H1 (cell line): ENCODE data around the gene CMIP. TPM values are rescaled to one million over a fixed set of nuclear protein-coding genes. Genes with fewer than 3 reads are reported as not detected.

Experiments used
- CTCF ChIA-PET: fragments of 300-600 bp; sonication (Branson Sonifier 250); formaldehyde crosslinking; loops from one replicate; lab custom pipeline; 2021; ENCODE audit not compliant: partially characterized antibody; lab: Charles Lee
- POLR2A ChIA-PET: fragments of 300-600 bp; sonication (Branson Sonifier 250); formaldehyde crosslinking; loops from one replicate; lab custom pipeline; 2021; ENCODE audit warnings: inconsistent platforms; ENCODE audit not compliant: partially characterized antibody; lab: Charles Lee
- DNase-seq, 2 experiments: peaks; one replicate each; pipeline versions ENCODE4 v3.0.0 to v3.0.0-alpha.2; 2010 to 2022; ENCODE audit warnings: low spot score in 2 of 2, low read depth in 1 of 2, mixed read lengths in 1 of 2
- FAIRE-seq: peaks from 2 replicates; lab custom pipeline; 2011; peaks lifted over from hg19 to GRCh38; lab: Jason Lieb, UNC
- H2AFZ ChIP-seq: 2 replicates; pipeline ENCODE4 v1.8.1; 2012; ENCODE audit warnings: low read length, inconsistent platforms
- H2AK5ac ChIP-seq: 2 replicates; pipeline ENCODE4 v1.6.1; 2013; ENCODE audit warnings: low read depth, low read length
- H2BK120ac ChIP-seq: replicated peaks from 2 replicates; pipeline ENCODE3; 2013; ENCODE audit warnings: low read depth, low read length, inconsistent platforms
- H2BK12ac ChIP-seq: 2 replicates; pipeline ENCODE4 v1.6.1; 2013; ENCODE audit warnings: low read depth, low read length
- H2BK15ac ChIP-seq: 2 replicates; pipeline ENCODE4 v1.6.1; 2013; ENCODE audit warnings: low read length
- H2BK20ac ChIP-seq: 2 replicates; pipeline ENCODE4 v1.6.1; 2013; ENCODE audit warnings: low read length
- H2BK5ac ChIP-seq: 2 replicates; pipeline ENCODE4 v1.6.1; 2013; ENCODE audit warnings: low read depth, low read length
- H3K14ac ChIP-seq: 2 replicates; pipeline ENCODE4 v1.6.1; 2013; ENCODE audit warnings: inconsistent platforms; ENCODE audit not compliant: insufficient read length
- H3K18ac ChIP-seq: 2 replicates; pipeline ENCODE4 v1.6.1; 2013; ENCODE audit warnings: low read length; ENCODE audit errors: extremely low read depth
- H3K23ac ChIP-seq: 2 replicates; pipeline ENCODE4 v1.6.1; 2013; ENCODE audit warnings: inconsistent platforms; ENCODE audit not compliant: insufficient read length
- H3K23me2 ChIP-seq: 2 replicates; pipeline ENCODE4 v1.6.1; 2013; ENCODE audit warnings: low read depth, low read length
- H3K27ac ChIP-seq: 2 replicates; pipeline ENCODE4 v1.6.1; 2011; ENCODE audit warnings: low read depth, low read length, inconsistent platforms
- H3K27me3 ChIP-seq, 4 experiments: replicated peaks in 1 of 4; 1 replicate in 1 of 4; 2 replicates in 3 of 4; pipeline versions ENCODE4 v1.6.1 to v1.8.1; 2011 to 2013; ENCODE audit warnings: low read length in 3 of 4, mild to moderate bottlenecking in 3 of 4, inconsistent platforms in 2 of 4, mixed read lengths in 2 of 4, moderate library complexity in 1 of 4; ENCODE audit not compliant: control insufficient read depth in 3 of 4, insufficient read depth in 3 of 4; ENCODE audit errors: extremely low read depth in 1 of 4
- H3K36me3 ChIP-seq, 4 experiments: 2 replicates each; pipeline versions ENCODE4 v1.6.1 to v1.8.1; 2011 to 2013; ENCODE audit warnings: mild to moderate bottlenecking in 4 of 4, low read length in 3 of 4, moderate library complexity in 2 of 4, control low read depth in 1 of 4, inconsistent platforms in 1 of 4; ENCODE audit not compliant: insufficient read depth in 4 of 4, control insufficient read depth in 2 of 4
- H3K4ac ChIP-seq: replicated peaks from 2 replicates; pipeline ENCODE3; 2013; ENCODE audit warnings: low read length, low read depth, mixed read lengths, inconsistent platforms; ENCODE audit not compliant: insufficient read length
- H3K4me1 ChIP-seq, 4 experiments: replicated peaks in 1 of 4; 1 replicate in 1 of 4; 2 replicates in 3 of 4; pipeline versions ENCODE4 v1.6.1 to v1.8.1; 2011 to 2013; ENCODE audit warnings: low read length in 3 of 4, inconsistent platforms in 2 of 4, mixed read lengths in 1 of 4; ENCODE audit not compliant: insufficient read depth in 4 of 4, control insufficient read depth in 3 of 4
- H3K4me2 ChIP-seq, 2 experiments: 2 replicates each; pipeline versions ENCODE4 v1.6.1 to v1.8.1; 2011 to 2013; ENCODE audit warnings: low read depth in 2 of 2, low read length in 2 of 2, control low read depth in 1 of 2, inconsistent platforms in 1 of 2, mild to moderate bottlenecking in 1 of 2; ENCODE audit not compliant: insufficient read depth in 1 of 2
- H3K4me3 ChIP-seq, 4 experiments: fragments of 200-600, 300-600 bp in 1 of 4; sonication (generic), shearing (Covaris generic), sonication (Bioruptor Twin) in 1 of 4; 2 replicates each; pipeline versions ENCODE4 v1.5.1 to v1.8.1; 2011 to 2016; ENCODE audit warnings: low read length in 4 of 4, low read depth in 3 of 4, control low read depth in 2 of 4, inconsistent platforms in 2 of 4, mild to moderate bottlenecking in 2 of 4, mixed read lengths in 1 of 4, moderate library complexity in 1 of 4; ENCODE audit not compliant: insufficient read depth in 2 of 4; ENCODE audit errors: extremely low read depth in 1 of 4
- H3K56ac ChIP-seq: replicated peaks from 2 replicates; pipeline ENCODE3; 2013; ENCODE audit warnings: low read depth, mild to moderate bottlenecking, mixed read lengths, low read length, inconsistent platforms; ENCODE audit not compliant: insufficient read length
- H3K79me1 ChIP-seq: 2 replicates; pipeline ENCODE4 v1.6.1; 2013; ENCODE audit warnings: low read depth, low read length, control low read depth
- H3K79me2 ChIP-seq, 2 experiments: 2 replicates each; pipeline versions ENCODE4 v1.6.1 to v1.8.1; 2012 to 2013; ENCODE audit warnings: low read length in 2 of 2, mild to moderate bottlenecking in 2 of 2, inconsistent platforms in 1 of 2; ENCODE audit not compliant: insufficient read depth in 2 of 2, control insufficient read depth in 1 of 2
- H3K9ac ChIP-seq, 4 experiments: replicated peaks in 1 of 4; 1 replicate in 1 of 4; 2 replicates in 3 of 4; pipeline versions ENCODE4 v1.6.1 to v1.8.1; 2011 to 2013; ENCODE audit warnings: low read depth in 3 of 4, low read length in 3 of 4, control low read depth in 2 of 4, mild to moderate bottlenecking in 2 of 4, moderate library complexity in 2 of 4, inconsistent platforms in 1 of 4; ENCODE audit errors: extremely low read depth in 1 of 4
- H3K9me3 ChIP-seq, 2 experiments: 2 replicates each; pipeline versions ENCODE4 v1.6.1 to v1.8.1; 2012 to 2013; ENCODE audit warnings: mild to moderate bottlenecking in 2 of 2, moderate library complexity in 2 of 2, control low read depth in 1 of 2, inconsistent platforms in 1 of 2, low read depth in 1 of 2, low read length in 1 of 2, mixed read lengths in 1 of 2; ENCODE audit not compliant: insufficient read depth in 2 of 2
- H4K20me1 ChIP-seq, 2 experiments: replicated peaks in 1 of 2; 2 replicates each; pipeline versions ENCODE3 to v1.8.1; 2011 to 2013; ENCODE audit warnings: inconsistent platforms in 2 of 2, low read length in 2 of 2, mild to moderate bottlenecking in 1 of 2; ENCODE audit not compliant: insufficient read depth in 2 of 2, control insufficient read depth in 1 of 2
- H4K5ac ChIP-seq: 2 replicates; pipeline ENCODE4 v1.6.1; 2013; ENCODE audit warnings: low read length, low read depth, mixed read lengths, inconsistent platforms; ENCODE audit not compliant: insufficient read length
- H4K8ac ChIP-seq: 2 replicates; pipeline ENCODE4 v1.8.0; 2013; ENCODE audit warnings: mild to moderate bottlenecking, moderate library complexity, low read length, inconsistent platforms; ENCODE audit not compliant: insufficient read depth; ENCODE audit errors: extremely low read depth
- H4K91ac ChIP-seq: replicated peaks from 2 replicates; pipeline ENCODE3; 2013; ENCODE audit warnings: low read length, mixed read lengths, inconsistent platforms; ENCODE audit not compliant: insufficient read length
- EZH2 ChIP-seq: fragments of 200-600 bp; sonication (generic); IDR thresholded peaks from 2 replicates; pipeline ENCODE4 v1.7.1; 2012; ENCODE audit warnings: low read depth, mild to moderate bottlenecking, moderate library complexity, low read length, inconsistent platforms; ENCODE audit not compliant: severe bottlenecking
- HDAC2 ChIP-seq, 2 experiments: fragments of 300-600 bp in 1 of 2; sonication (generic) in 1 of 2; IDR thresholded peaks; 2 replicates each; pipeline ENCODE4 v1.6.1; 2011 to 2012; ENCODE audit warnings: low read depth in 2 of 2, low read length in 2 of 2, mild to moderate bottlenecking in 2 of 2, moderate library complexity in 2 of 2, borderline replicate concordance in 1 of 2, inconsistent platforms in 1 of 2
- KDM1A ChIP-seq: fragments of 200-600, 300-600 bp; sonication (generic); IDR thresholded peaks from 2 replicates; pipeline ENCODE4 v1.7.1; 2016; ENCODE audit warnings: mild to moderate bottlenecking, low read length, borderline replicate concordance
- WGBS, 2 experiments: shearing (Covaris generic) in 1 of 2; methylation state at CpG; one replicate each; pipeline versions ENCODE4 v1.1.6 to v1.1.7; 2013 to 2015; ENCODE audit warnings: low lambda C conversion rate in 2 of 2, mixed read lengths in 2 of 2, inconsistent platforms in 1 of 2, low coverage in 1 of 2, missing lambda C conversion rate in 1 of 2; ENCODE audit not compliant: insufficient replicate concordance in 2 of 2, insufficient coverage in 1 of 2, insufficient read length in 1 of 2; ENCODE audit errors: extremely low coverage in 1 of 2, missing lambda C conversion rate in 1 of 2; 5-methylcytosine and 5-hydroxymethylcytosine counted together
- polyA plus RNA-seq, 7 experiments: library from polyadenylated mRNA; depleted of rRNA in 3 of 7; stranded (reverse) in 5 of 7; unstranded in 2 of 7; fragments of >200 nt in 5 of 7; fragments of 200-250 nt in 2 of 7; gene quantifications; 1 replicate in 5 of 7; 2 replicates in 1 of 7; 4 replicates in 1 of 7; pipeline versions ENCODE4 v1.2.1 to v1.2.3, GENCODE V29; 2011 to 2013; ENCODE audit warnings: missing spikeins in 2 of 7, mixed read lengths in 2 of 7
- total RNA-seq: library from RNA; stranded (reverse); fragmentation: NEBNext Ultra II Directional; extraction: Animal tissue kit (Norgen Biotek cat#: 25700); gene quantifications from 2 replicates; pipeline ENCODE4 v1.2.1, GENCODE V29; 2021

Gene CMIP
- total and polyA plus RNA-seq, 2 of the 8 experiments (the other 6 are each of a cell fraction or from before 2014, with no cell fraction given) = 7.9 to 53.2 TPM

DNA sequence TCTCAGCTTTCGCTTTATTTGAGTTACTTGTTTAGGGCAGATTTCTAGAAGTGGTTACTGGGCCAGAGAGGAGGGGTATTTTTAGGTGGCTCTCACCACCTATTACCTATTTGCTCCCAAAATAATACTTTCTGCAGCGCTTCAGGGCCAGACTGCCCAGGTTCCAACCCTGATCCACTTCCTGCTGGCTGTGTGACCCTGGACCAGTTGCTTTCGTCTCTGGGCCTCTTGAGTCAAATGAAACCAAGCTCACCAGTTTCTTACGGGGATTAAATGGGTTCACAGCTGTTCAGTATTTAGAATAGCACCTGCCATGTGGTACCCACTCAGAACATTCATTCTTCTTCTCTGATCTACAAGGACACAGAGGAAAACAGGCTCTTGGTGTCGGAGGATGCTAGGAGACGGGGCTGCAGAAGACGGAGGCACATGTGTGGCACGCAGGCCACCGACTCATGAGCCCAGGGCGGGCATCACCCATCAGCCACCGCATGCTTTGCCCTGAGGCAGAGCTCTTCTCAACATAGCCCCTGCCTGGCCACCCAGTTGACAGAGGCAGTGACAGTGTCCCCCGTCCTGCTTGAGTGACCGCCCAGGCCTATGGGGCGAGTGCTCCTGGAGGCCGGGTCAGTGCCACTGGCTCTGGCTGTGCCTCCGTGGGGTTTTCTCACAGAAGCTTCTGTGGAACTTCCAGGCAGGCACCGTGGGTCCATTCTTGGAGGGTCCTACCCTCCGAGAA lies 185.5 kb downstream of the CMIP start:
- Histone ChIP-seq H3K36me3 (no peaks in the 10 kb centered on the region), H3K27me3 (no peaks in the 10 kb centered on the region), H3K79me1 (peaks cover 11% of the 10 kb centered on the region; the same call in 1 of the 2 replicates), H2AFZ (no peak overlapping the region), H3K4me3 (no peak overlapping the region), H3K4me1 (peaks cover 8 to 36% (median 16%) of the 10 kb centered on the region in 4 experiments), H3K56ac (no peak overlapping the region), H2BK5ac (no peak overlapping the region; the same call in 1 of the 2 replicates), H3K14ac (no peak overlapping the region), H4K20me1 (peaks cover 7 to 12% of the 10 kb centered on the region in 2 experiments), H3K79me2 (peaks cover 0 to 13% of the 10 kb centered on the region in 2 experiments; a peak in 2 of 4 replicates), H3K9ac (no peak overlapping the region), H3K9me3 (no peaks in the 10 kb centered on the region), H2BK120ac (no peak overlapping the region), H3K18ac (no peak overlapping the region), H3K27ac (no peak overlapping the region), H3K4ac (no peak overlapping the region), H2AK5ac (no peak overlapping the region), H3K4me2 (no peak overlapping the region), H2BK15ac (no peak overlapping the region), H4K5ac (no peak overlapping the region), H2BK12ac (no peak overlapping the region), H4K8ac (no peak overlapping the region), H3K23ac (no peak overlapping the region), H4K91ac (no peak overlapping the region), H3K23me2 (peaks cover 11% of the 10 kb centered on the region; the same call in 1 of the 2 replicates), H2BK20ac (no peak overlapping the region)
- ChIA-PET CTCF (interaction anchor here (0.6 to 5.2 kb wide), 14 partner anchors 8 to 215 kb away, joined by 3 to 27 read pairs (median 3); no protein-coding TSS in a partner anchor), POLR2A (interaction anchor here (1.5 to 4.3 kb wide), 3 partner anchors 8 to 37 kb away, joined by 3 to 27 read pairs (median 14); no protein-coding TSS in a partner anchor)
- WGBS, 2 experiments = 92% methylated on average over 17 of the region's 18 CpGs; no CpG with 5 or more reads in 1 of the 2 experiments
- TF ChIP-seq KDM1A (no peak), EZH2 (no peak), HDAC2 (IDR thresholded peaks at IDR 0.05; ENCODE audit: borderline replicate concordance in 1 of 2, low read depth in 2 of 2, low read length in 2 of 2) (no peak)
- FAIRE-seq (no peak), DNase-seq (no peak)
